Measurements from ENCODE around the gene PIGK.

- TF ChIP-seq POLR2A (IDR thresholded peaks at IDR 0.05), result no peak
- TF ChIP-seq, protein P1, sequence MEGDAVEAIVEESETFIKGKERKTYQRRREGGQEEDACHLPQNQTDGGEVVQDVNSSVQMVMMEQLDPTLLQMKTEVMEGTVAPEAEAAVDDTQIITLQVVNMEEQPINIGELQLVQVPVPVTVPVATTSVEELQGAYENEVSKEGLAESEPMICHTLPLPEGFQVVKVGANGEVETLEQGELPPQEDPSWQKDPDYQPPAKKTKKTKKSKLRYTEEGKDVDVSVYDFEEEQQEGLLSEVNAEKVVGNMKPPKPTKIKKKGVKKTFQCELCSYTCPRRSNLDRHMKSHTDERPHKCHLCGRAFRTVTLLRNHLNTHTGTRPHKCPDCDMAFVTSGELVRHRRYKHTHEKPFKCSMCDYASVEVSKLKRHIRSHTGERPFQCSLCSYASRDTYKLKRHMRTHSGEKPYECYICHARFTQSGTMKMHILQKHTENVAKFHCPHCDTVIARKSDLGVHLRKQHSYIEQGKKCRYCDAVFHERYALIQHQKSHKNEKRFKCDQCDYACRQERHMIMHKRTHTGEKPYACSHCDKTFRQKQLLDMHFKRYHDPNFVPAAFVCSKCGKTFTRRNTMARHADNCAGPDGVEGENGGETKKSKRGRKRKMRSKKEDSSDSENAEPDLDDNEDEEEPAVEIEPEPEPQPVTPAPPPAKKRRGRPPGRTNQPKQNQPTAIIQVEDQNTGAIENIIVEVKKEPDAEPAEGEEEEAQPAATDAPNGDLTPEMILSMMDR (IDR thresholded peaks at IDR 0.05 in 4 of 5, conservative IDR thresholded peaks at IDR 0.05 in 1 of 5), result no peak
These were observed 179.5 kb downstream of the PIGK start for GRCh38 chr1:77039739-77040138.
